AG08396 (cell line): ENCODE results near the gene CCDC148.

ENCODE experiments used
- DNase-seq: peaks from one replicate; pipeline ENCODE4 v3.0.0; 2012; ENCODE audit warnings: low spot score, mixed read lengths

CCDC148 gene

GRCh38 chr2:158456309-158457066, at the start of gene CCDC148, which contains the start of gene PKP4:
Gene CCDC148 (minus strand): TSS chr2:158456753. CDS start chr2:158456439, 314 bp downstream.
Gene PKP4 (plus strand): TSS chr2:158456952. CDS start chr2:158533185, 76,233 bp downstream.
- DNase-seq, result peak; percentile 97

GRCh38 chr2:158505448-158505934, 48.9 kb upstream of the CCDC148 start:
- no peak for DNase-seq

- DNase-seq, result no peak
Measured at GRCh38 chr2:158504088-158504487, 47.5 kb upstream of the CCDC148 start.

GRCh38 chr2:158502974-158503373, 46.4 kb upstream of the CCDC148 start:
- peak; percentile 42 for DNase-seq

- no peak for DNase-seq
Measured at GRCh38 chr2:158501301-158501700, 44.7 kb upstream of the CCDC148 start.

- no peak for DNase-seq
Measured at GRCh38 chr2:158500333-158500732, 43.8 kb upstream of the CCDC148 start.

- no peak for DNase-seq
Measured at GRCh38 chr2:158499383-158499782, 42.8 kb upstream of the CCDC148 start.

- no peak for DNase-seq
Measured at GRCh38 chr2:158498749-158499136, 42.2 kb upstream of the CCDC148 start.

- DNase-seq, result no peak
Measured at GRCh38 chr2:158498043-158498748, 41.6 kb upstream of the CCDC148 start.

GRCh38 chr2:158497486-158497885, 40.9 kb upstream of the CCDC148 start:
- no peak for DNase-seq

- DNase-seq, result no peak
Measured at GRCh38 chr2:158496986-158497385, 40.4 kb upstream of the CCDC148 start.

- DNase-seq, result peak; percentile 26
Measured at GRCh38 chr2:158495175-158495574, 38.6 kb upstream of the CCDC148 start.

GRCh38 chr2:158493458-158493857, 36.9 kb upstream of the CCDC148 start:
- no peak for DNase-seq

- no peak for DNase-seq
Measured at GRCh38 chr2:158491072-158491471, 34.5 kb upstream of the CCDC148 start.

- no peak for DNase-seq
Measured at GRCh38 chr2:158489366-158490112, 33.0 kb upstream of the CCDC148 start.

GRCh38 chr2:158488442-158489216, 32.1 kb upstream of the CCDC148 start:
- DNase-seq, result no peak

- peak; percentile 51 for DNase-seq
Measured at GRCh38 chr2:158487419-158487818, 30.9 kb upstream of the CCDC148 start.

GRCh38 chr2:158486970-158487325, 30.4 kb upstream of the CCDC148 start:
- no peak for DNase-seq

GRCh38 chr2:158486150-158486969, 29.8 kb upstream of the CCDC148 start:
- no peak for DNase-seq

- DNase-seq, result no peak
Measured at GRCh38 chr2:158484892-158485556, 28.5 kb upstream of the CCDC148 start.
